Hindlimb muscle (tissue), 1 donor: ENCODE measurements around the gene PDE8B. TPM values are rescaled to one million over a fixed set of nuclear protein-coding genes. Genes with fewer than 3 reads are reported as not detected.

Experiments
- DNase-seq: peaks from one replicate; pipeline ENCODE4 v3.0.0-alpha.2; 2013
- polyA plus RNA-seq: library from polyadenylated mRNA; unstranded; fragments of 120-200 nt; gene quantifications from one replicate; pipeline ENCODE4 v1.2.1, GENCODE V29; 2013; ENCODE audit not compliant: insufficient read length

Gene PDE8B
- 2.4 TPM for polyA plus RNA-seq

- DNase-seq: no peak
These were observed at the start of gene PDE8B for GRCh38 chr5:77210091-77210963. Gene PDE8B, plus strand, starts transcription at chr5:77210680. Its CDS starts 246 bp downstream, at chr5:77210926.

- DNase-seq: no peak
These were observed 47.0 kb upstream of the PDE8B start for GRCh38 chr5:77163453-77163852.

- no peak for DNase-seq
These were observed 43.4 kb upstream of the PDE8B start for GRCh38 chr5:77167063-77167462.

GRCh38 chr5:77167695-77168121 is 42.8 kb upstream of the PDE8B start:
- DNase-seq: peak; percentile 62

GRCh38 chr5:77168161-77168878 is 42.2 kb upstream of the PDE8B start:
- no peak for DNase-seq

- no peak for DNase-seq
These were observed 41.6 kb upstream of the PDE8B start for GRCh38 chr5:77168879-77169244.

- DNase-seq: no peak
These were observed 40.1 kb upstream of the PDE8B start for GRCh38 chr5:77170196-77170890.

- no peak for DNase-seq
These were observed 39.2 kb upstream of the PDE8B start for GRCh38 chr5:77171141-77171910.

GRCh38 chr5:77172713-77173328 is 37.7 kb upstream of the PDE8B start:
- DNase-seq: no peak

GRCh38 chr5:77174526-77174925 is 36.0 kb upstream of the PDE8B start:
- DNase-seq: no peak

GRCh38 chr5:77175231-77175630 is 35.2 kb upstream of the PDE8B start:
- DNase-seq: no peak

- no peak for DNase-seq
These were observed 34.1 kb upstream of the PDE8B start for GRCh38 chr5:77176429-77176828.

- no peak for DNase-seq
These were observed 32.9 kb upstream of the PDE8B start for GRCh38 chr5:77177576-77177975.

- peak; percentile 28 for DNase-seq
These were observed 30.1 kb upstream of the PDE8B start for GRCh38 chr5:77180167-77181081.

GRCh38 chr5:77181173-77181572 is 29.3 kb upstream of the PDE8B start:
- no peak for DNase-seq

GRCh38 chr5:77181596-77182304 is 28.7 kb upstream of the PDE8B start:
- DNase-seq: no peak

GRCh38 chr5:77182367-77182766 is 28.1 kb upstream of the PDE8B start:
- DNase-seq: no peak

GRCh38 chr5:77186652-77187370 is 23.7 kb upstream of the PDE8B start:
- no peak for DNase-seq

GRCh38 chr5:77189421-77189820 is 21.1 kb upstream of the PDE8B start:
- DNase-seq: no peak
